Activated gamma-delta T cell treated with Interleukin-2 at 50 U/mL for 16 hours (primary cell): ENCODE data around the gene DTL.

Source experiments
- DNase-seq: peaks from one replicate; pipeline ENCODE4 v3.0.0-alpha.2; 2020

The DTL gene

DNA sequence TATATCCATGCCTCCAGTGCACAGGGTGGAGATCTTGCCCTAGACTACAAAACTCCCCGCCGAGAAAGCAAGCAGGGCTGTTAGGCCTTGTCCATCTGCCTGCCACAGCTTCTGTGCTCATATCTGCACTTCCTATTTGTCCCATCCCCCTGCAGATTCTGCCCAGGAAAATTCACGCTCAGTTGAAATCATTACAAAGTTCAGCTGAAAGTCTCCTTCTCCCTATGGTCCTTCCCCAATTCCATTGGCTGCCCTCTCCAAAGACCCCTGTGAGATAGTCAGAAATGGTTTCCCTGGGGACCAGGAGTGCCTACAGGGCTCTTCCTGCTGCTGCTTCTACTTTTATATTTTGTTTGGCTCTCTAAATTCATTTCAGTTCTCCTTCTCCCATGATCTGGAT, 63.2 kb downstream of the DTL start:
- DNase-seq, result no peak

DNA sequence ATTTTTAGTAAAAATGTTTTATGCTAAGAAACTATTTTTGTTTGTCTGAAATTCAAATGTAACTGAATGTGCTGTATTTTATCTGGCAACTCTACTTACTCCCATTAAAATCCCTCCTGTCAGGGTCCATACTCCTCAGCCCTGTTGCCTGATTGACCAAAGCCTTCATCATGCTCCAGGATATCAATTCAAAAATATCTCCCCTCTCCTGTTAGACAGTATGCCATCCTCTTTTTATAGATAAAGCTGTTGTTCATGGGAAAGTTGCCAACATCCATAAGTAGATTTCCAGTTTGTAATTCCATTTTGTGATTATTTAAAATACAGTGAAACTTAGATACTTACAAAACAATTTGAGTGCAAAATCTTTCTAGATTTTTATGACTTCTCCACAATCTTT, 65.7 kb downstream of the DTL start:
- DNase-seq, result no peak

DNA sequence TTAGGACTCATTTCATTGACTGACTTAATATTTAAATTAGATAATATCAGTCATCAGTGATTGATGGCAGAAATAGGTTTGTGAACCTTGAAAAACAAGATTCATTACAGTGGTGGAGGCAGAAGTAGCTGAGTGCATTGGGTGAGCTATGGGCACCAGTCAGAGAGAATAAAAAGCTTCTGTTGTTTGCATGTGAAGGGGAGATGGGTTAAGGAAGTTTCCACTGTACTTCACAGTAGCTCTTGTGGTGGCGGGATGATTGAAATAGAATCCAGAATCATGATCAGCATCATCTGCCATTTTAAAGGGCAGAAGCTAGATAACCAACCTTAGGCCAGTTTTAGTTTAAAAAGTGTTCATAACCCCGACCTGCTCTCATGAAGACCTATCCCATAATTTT, 66.2 kb downstream of the DTL start:
- DNase-seq, result no peak

DNA sequence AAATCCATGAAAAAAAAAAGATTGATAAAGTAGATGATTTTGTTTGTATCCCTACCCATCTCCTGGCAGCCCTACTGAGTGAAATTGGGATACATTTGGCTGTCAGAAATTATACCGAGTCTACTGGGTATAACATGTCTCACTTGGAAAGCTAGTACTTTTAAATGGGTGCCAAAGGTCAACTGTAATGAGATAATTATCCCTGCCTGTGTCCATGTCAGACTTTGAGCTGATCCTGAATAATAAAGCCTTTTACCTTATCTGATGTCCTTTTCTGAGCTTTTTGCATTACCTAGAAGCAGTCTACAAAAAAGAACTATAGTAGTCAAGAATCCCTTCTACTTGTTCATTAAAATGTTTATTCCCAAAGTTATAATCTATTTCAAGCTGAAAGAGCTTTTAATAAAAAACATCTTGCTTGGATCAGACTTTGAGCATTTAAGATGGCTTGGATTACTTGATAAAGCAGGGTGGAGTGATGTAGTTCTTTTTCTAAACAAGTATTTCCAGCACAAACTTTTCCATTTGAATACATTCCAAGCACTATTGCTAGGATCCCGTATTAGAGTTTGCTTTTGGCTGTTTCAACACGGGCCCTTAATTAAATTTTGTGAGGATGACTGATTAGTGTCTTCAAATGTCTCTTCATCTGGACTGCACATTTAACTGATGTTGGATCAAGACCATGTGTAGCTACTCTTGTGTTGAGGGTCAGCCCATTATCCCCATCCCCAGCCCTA, 69.2 kb downstream of the DTL start:
- DNase-seq, result no peak

DNA sequence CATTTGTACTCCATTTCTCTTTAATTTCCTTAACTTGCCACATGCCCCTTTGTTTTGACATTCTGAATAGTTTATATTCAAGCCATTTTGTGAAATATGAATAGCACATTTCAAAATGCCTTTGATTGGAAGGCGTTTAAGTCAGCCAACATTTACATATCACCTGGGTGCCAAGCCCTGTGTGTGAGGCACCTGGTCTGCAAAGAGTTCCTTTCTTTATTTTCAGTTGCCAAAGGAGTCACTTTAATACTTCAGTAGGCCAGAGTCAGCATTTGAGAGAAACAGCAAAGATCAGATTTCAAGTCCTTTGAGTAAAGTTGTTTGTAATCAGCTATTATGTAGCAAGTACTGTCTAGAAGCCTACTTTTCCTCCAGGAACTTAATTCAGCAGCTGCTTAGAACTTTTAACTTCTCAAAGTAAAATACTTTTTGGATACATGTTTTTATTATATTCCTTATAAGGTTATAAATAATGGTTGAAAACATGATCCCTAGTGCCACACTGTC, 70.8 kb downstream of the DTL start:
- no peak for DNase-seq

DNA sequence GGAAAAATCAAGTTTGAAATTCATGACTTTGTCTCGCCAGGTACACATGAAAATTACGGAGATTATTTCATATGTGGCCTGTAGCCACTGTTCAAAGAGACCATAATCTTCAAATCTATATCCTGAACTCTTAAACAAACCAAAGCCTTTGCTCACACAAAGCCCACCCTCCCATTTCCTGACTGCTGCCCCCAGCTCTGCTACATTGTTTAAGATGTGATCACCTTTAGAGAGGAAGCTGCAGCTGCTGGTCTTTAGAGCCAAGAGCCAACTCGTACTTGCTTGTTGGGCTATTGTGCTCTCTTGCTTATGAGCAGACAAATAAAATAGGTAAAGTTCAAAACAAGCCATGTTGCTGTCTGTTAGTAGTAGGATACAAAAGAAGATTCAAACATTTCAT, 71.9 kb downstream of the DTL start:
- DNase-seq, result no peak

DNA sequence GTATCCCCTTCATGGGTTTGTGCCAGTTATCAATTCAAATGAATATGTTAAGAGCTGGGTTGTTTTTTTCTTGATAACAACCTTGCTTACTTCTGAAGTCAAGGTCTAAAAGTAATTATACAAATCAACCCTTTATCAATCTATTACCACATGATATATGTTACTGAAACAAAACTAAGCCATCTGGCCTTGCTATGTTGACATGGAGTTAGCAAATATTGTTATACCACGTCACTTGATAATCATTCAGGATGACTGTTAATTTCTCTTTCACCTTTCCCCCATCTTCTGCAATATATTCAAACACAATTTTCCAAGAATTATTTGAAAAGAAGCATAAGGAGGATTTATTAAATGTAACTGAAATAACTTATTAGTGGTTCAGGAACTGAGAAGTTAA, 72.6 kb downstream of the DTL start:
- no peak for DNase-seq

DNA sequence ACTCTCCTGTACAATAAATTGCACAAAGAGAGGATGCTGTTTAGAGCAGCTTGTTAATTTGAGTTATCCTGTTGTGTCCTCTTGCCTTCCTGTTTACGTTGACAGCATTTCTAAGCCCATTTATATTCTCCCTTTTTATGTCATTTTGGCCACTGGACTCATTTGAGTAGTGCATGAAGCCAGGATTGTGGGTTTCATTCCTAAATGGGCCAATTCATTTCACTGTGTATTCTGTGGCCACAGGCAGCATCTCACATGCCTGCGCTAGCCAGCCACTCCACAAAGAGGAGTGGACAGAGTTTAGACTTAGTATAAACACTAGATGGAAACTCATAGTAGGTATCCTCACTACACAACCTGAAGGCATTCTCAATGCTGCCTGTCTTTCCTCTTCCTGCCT, 73.4 kb downstream of the DTL start:
- no peak for DNase-seq

DNA sequence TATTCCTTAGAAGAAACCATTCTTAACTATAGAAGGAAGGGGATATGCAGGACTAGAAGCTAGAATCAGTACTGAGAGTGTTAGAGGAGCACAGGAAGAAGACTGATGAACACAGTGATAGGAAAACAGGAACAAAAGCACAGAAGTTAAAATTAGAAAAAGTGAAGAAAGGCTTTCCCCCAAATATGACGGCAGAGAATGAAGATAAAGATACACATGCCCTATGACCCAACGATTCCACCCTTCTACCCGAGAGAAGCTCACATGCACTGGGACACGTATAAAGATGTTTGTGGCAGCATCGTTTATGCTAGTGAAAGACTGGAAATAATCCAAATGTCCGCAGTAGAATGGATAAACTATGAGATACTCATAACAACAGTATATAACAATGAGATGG, 74.2 kb downstream of the DTL start:
- no peak for DNase-seq

DNA sequence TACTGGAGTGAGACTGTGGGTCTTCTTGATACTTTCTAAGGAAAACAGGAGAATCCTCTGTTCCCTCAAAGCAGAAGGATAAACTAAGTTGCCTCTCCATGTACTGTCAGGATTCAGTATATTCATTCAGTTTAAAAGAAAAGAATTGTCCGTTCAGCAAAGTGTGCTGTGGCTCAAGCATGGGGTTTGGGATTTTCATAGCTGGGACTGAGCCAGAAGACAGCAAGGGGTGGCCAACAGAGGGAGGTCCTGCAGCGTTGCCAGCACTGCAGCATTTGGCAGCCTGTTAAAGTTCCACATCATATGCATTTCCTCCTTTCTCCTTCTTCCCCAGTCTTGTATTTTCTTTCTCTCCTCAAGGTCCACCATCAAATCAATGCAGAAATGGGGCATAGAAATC, 75.1 kb downstream of the DTL start:
- DNase-seq, result no peak

DNA sequence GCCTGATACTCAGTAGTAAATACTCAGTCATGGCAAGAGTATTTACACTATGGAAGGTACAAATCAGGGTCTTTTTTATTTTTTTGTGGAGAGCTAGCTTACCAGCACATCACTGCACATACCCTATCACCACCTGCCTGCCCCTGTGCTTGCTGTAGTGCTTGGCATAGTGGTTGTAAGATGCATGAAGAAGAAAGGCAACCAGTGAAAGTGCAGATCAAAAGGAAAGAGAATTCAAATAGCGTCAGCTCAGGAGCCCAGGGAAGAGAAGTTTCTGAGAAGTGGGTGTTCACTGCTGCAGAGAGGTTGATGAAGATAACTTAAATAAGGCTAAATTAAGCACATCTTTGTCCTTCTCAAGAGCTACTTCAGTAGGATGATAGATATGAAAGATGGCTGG, 76.0 kb downstream of the DTL start:
- no peak for DNase-seq

DNA sequence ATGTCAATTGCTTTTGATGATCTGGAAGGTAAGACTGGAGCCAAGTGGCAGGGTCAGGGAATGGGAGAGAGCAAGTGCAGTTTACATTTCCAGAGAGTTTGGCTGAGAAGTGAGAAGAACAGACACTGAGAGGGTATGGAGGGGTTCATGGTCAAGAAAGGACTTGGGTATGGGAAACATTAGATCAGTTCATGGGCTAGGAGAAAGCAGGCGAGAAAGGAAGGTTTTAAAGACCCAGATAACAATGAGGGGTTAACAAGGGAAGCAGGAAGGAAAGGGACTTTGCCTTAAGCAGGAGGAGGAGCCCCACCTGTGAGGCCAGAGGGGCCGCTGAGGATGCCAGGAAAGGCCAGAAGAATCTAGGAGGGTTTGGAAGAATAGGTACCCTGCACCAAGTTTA, 78.2 kb downstream of the DTL start:
- no peak for DNase-seq

DNA sequence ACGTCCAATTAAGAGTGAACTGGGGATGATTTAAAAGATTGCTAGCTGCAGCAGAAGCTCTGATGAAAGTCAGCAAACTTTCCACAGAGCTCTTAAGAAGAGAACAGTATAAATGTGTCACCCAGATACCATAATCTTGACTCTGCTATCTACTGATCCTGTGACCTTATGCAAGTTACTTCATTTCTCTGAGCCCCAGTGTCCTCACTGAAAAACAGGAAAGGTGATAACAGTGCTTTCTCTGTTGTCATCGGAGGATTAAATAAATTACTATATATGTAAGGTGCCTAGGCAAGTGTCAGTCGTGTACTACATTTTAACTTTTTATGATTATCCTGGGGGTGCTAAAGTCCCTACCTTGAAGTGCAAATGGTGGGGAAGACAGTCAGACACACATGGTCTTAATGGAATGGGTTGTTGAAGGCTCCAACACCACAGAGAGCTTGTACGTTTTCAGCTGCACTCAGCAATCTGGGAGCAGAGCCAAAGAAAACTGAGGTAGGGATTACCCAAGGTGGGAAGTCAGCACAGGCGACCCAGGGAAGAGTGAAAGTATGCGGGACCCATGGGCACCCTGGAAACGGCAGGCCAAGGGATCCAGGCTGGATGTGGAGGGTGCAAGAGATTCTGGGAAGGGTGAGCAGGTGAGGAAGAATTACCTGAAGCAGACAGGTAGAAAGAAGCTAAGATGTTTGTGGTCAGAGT, 82.8 kb downstream of the DTL start:
- DNase-seq, result no peak

DNA sequence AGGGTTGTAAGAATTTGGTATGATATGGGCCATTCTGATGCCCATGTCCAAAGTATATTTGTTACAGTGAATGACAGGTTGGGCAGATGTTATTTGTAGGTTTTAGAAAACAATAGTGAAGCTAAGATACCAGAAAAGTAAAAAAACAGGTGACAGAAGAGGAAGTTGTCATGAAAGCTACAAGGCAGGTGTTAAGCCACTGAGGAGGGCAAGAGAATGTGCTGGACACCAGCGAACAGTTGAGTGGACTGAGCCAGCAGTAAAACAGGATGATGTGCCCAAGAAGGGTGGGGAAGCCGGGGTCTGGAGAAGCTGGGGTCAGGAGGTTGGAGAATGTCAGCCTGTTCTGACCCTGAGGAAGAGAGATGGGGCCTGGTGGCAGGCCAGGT, 83.3 kb downstream of the DTL start:
- no peak for DNase-seq

DNA sequence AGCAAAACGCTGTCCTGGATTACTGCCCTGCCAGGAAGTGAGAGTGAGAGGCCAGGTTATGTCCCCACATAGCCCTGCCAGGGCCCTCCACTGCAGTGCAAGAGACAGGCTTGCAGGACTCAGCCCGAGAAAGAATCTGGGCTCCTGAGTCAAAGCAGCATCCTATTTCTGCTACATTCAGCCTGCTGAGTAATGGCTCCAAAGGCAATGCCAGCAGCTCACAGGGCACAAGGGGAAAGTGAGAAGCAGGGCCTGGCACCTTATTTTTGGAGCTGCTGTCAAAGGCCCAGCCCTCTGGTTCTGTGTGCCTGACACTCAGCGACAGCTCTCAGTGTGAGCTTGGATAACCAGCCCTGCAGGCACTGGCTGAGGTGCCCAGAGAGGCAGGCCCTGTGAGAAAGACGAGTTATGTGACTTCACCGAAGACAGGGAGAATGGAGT, 83.9 kb downstream of the DTL start:
- DNase-seq, result no peak

DNA sequence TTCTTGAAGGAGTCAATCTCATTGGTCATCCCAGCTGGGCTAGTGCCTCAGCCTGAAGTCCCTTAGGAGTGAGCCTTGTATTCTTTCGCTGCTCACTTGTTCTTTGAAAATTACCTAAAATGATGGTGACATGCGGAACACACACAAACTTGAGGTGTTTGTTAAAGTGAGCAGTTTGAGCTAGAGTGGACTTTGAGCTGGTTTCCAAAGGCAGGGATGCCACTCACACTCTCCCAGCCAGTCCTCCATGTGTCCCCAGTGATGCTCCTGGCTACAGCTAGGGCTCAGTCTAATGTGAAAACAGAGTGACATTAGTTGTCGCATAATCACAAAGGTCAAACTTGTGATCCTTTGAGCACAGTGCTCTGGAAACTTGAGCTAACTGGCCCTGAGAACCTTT, 84.3 kb downstream of the DTL start:
- no peak for DNase-seq

DNA sequence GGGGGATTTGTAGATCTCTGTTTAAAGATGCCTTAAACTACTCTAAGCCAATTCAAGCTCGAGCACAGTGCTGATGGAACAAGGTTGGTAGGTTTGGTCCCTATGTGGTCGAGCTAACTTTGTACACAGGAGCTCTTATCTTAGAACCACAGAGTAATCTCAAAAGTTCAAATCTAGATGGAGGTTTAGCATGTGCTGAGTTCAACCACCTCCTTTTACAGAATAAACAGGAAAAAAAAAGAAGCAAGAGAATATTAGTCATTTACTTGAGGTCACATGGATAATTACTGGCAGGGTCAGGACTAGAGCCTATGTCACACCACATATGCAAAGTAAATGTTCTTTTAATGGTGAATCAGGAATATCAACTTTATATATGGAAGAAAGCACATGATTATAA, 86.2 kb downstream of the DTL start:
- no peak for DNase-seq

DNA sequence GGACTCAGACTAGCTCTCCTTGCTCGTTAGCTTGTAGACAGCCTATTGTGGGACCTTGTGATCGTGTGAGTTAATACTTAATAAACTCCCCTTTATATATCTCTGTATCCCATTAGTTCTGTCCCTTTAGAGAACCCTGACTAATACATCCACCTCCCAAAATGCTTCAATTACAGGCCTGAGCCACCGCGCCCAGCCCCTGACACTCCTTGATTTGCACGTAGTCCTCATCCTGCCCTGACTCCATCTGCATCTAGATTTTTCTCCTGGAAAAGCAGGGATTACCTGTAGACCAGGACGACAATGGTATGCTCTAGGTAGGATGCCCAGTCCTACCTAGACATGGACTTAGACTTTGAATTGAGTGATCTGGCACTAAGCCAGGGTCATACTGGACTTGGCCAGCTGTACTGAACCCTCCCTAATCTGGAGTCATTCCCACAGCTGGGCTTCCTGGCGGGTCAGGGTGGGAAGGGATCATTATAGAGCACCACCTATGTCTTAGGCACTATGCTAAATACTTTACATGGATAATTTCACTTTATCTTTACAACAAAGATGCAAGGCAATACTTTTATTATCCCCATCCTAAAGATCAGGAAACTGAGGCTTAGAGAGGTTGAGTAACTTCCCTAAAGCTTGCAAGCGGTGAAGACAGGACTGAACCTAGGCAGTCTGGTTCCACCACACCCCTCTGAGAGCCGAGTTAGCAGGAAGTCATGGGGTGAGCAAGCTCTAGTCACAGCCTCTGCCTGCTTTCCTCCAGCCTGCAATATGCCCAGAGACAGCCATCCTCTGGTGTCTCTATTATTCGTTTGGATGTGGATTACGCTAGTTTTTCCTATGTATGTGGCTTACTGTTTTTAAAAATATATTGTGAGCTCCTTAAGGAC, 89.4 kb downstream of the DTL start:
- DNase-seq, result peak; percentile 16

DNA sequence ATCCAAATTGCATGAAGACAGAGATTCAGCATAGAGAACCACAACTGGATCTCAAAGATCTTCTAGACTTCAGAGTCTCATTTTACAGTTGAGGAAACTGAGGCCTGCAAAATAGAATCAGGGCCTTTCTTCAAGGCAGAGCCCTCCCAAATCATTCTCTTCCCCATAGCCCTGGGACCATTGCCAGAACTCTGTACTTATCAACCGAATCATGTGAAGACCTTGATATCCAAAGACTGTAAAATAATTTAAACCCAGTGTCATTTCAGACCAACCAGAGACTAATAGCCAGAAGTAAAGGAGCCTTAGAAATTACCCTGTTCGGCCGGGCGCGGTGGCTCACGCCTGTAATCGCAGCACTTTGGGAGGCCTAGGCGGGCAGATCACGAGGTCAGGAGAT, 90.1 kb downstream of the DTL start:
- DNase-seq, result no peak

DNA sequence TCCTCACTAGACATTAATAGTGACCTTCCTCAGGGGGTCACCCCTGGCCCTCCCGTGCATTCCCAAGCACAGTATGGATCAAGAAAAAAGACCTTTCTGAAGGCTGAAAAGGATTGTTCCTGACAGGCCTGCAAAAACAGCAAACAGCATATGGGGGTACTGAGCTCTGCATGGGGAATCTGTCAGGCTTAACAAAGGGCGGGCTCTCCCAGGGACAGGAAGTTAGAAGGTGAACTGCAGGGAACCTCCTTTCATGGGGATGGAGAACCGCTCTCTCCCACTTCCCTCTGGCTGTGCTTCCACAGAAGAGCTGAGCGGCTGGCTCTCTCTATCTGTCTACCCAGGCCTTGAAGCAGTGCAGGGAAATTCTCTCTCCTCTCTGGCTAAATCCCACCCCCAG, 91.7 kb downstream of the DTL start:
- DNase-seq, result no peak

DNA sequence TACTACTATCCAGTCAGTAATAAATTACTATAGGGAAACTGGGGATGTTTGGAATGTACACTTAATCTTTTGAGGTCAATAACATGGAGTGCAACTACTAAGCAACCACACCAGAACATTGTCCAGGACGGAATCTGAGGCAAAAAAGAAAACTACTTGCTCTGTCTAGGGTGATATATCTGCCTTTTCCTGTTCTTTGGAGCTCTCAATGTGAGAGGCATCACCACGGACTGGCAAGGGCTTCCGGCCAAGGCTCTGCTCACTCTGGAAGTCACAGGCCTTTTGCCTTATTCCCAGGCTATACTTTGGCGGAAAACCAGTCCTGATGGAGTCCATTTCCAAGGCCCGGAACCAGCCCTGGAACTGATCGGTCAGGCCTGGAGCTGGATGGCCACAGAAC, 94.2 kb downstream of the DTL start:
- DNase-seq, result no peak

DNA sequence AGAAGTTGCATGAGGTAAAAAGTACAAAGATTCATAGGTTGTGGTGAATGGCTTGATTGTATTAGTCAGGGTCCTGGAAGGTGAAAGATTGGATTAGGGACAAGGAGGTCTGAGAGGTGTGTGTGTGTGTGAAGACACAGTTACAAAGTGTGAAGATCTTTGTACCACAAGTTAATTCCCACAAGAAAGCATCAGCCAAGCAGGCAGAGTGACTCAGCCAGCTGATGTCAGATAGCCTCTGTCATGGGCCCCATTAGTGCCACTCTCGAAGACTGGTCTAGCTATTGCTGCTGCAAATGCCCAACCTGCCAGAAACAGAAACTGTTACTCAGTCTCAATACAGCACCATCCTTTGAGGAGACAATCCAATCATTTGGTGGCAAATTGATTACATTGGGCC, 96.5 kb downstream of the DTL start:
- peak; percentile 6 for DNase-seq

DNA sequence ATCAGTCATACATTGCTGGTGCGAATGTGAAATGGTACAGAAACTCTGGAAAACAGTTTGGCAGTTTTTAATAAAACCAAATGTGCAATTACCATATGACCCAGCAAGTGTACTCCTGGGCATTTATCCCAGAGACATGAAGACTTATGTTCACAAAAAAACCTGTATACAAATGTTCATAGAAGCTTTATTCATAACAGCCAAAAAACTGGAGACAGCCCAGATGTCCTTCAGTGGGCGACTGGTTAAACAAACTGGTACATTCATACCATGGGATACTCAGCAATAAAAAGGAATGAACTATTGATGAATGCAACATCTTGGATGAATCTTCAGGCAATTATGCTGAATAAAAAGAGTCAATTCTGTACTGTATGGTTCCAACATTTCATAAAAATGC, 97.8 kb downstream of the DTL start:
- DNase-seq, result no peak

DNA sequence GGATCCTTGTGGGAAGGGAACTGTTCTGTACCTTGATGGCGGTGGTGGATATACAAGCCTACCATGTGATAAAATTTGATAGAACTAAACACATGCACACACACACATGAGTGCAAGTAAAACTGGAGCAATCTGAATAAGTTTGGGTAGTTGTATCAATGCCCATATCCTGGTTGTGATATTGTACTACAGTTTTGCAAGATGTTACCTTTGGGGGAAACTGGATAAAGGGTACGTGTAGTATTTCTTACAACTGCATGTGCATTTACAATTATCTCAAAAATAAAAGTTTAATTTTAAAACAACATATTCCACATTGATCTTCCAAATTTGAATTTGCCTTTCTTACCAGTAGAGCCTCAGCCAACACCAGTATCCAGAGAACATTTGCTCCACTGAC, 99.6 kb downstream of the DTL start:
- DNase-seq, result no peak
